ENCODE measurements around the gene FNDC8. TPM values are rescaled to one million over a fixed set of nuclear protein-coding genes. Genes with fewer than 3 reads are reported as not detected.
"Not testable (repeated sequence)": the region's sequence is repeated elsewhere in the genome, so short reads cannot be mapped to it uniquely, and the experiment has no call there.

The FNDC8 gene
- total RNA-seq, 2 donors from 2014 or later: not detected

GRCh38 chr17:35148144-35148543 lies 26.7 kb downstream of the FNDC8 start:
- no peaks in the 10 kb centered on the region for H3K27me3 ChIP-seq
- no peak for TF ChIP-seq POLR2A (IDR thresholded peaks at IDR 0.05)
- no peaks in the 10 kb centered on the region for H3K4me1 ChIP-seq
- no peak overlapping the region for H3K4me3 ChIP-seq
- WGBS, 2 donors: 47% methylated on average over 9 of the region's 9 CpGs; no CpG with 5 or more reads in 1 of the 2 donors
- no peak overlapping the region for H3K27ac ChIP-seq
- no peak for ATAC-seq
- H3K36me3 ChIP-seq (replicated peaks in 1 of 2; ENCODE audit: insufficient read depth in 1 of 2, low read depth in 2 of 2): no peaks in the 10 kb centered on the region
- intact Hi-C loops (cut with DNase I): no loop called here
- DNase-seq: no peak
- no peaks in the 10 kb centered on the region for H3K9me3 ChIP-seq

GRCh38 chr17:35149941-35150340 lies 28.5 kb downstream of the FNDC8 start:
- no peaks in the 10 kb centered on the region for H3K9me3 ChIP-seq
- no peak overlapping the region for H3K27ac ChIP-seq
- DNase-seq (no peak), ATAC-seq (no peak)
- no peak overlapping the region for H3K4me3 ChIP-seq
- TF ChIP-seq, protein P1, sequence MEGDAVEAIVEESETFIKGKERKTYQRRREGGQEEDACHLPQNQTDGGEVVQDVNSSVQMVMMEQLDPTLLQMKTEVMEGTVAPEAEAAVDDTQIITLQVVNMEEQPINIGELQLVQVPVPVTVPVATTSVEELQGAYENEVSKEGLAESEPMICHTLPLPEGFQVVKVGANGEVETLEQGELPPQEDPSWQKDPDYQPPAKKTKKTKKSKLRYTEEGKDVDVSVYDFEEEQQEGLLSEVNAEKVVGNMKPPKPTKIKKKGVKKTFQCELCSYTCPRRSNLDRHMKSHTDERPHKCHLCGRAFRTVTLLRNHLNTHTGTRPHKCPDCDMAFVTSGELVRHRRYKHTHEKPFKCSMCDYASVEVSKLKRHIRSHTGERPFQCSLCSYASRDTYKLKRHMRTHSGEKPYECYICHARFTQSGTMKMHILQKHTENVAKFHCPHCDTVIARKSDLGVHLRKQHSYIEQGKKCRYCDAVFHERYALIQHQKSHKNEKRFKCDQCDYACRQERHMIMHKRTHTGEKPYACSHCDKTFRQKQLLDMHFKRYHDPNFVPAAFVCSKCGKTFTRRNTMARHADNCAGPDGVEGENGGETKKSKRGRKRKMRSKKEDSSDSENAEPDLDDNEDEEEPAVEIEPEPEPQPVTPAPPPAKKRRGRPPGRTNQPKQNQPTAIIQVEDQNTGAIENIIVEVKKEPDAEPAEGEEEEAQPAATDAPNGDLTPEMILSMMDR (IDR thresholded peaks at IDR 0.05): no peak
- no peak for TF ChIP-seq POLR2A (IDR thresholded peaks at IDR 0.05)
- H3K27me3 ChIP-seq: no peaks in the 10 kb centered on the region
- H3K36me3 ChIP-seq (replicated peaks in 1 of 2; ENCODE audit: insufficient read depth in 1 of 2, low read depth in 2 of 2): no peaks in the 10 kb centered on the region
- intact Hi-C loops (cut with DNase I): no loop called here
- no peaks in the 10 kb centered on the region for H3K4me1 ChIP-seq
- 75 to 77% methylated on average over 11 of the region's 11 CpGs for WGBS, 2 donors

GRCh38 chr17:35151080-35151479 lies 29.7 kb downstream of the FNDC8 start:
- WGBS, 2 donors: 75 to 88% methylated on average over 28 to 29 of the region's 29 CpGs
- ATAC-seq; H3K27ac ChIP-seq; H3K9me3 ChIP-seq; H3K27me3 ChIP-seq; H3K36me3 ChIP-seq (replicated peaks in 1 of 2; ENCODE audit: insufficient read depth in 1 of 2, low read depth in 2 of 2); H3K4me3 ChIP-seq; H3K4me1 ChIP-seq; intact Hi-C loops (cut with DNase I); DNase-seq: not testable (repeated sequence)

DNA sequence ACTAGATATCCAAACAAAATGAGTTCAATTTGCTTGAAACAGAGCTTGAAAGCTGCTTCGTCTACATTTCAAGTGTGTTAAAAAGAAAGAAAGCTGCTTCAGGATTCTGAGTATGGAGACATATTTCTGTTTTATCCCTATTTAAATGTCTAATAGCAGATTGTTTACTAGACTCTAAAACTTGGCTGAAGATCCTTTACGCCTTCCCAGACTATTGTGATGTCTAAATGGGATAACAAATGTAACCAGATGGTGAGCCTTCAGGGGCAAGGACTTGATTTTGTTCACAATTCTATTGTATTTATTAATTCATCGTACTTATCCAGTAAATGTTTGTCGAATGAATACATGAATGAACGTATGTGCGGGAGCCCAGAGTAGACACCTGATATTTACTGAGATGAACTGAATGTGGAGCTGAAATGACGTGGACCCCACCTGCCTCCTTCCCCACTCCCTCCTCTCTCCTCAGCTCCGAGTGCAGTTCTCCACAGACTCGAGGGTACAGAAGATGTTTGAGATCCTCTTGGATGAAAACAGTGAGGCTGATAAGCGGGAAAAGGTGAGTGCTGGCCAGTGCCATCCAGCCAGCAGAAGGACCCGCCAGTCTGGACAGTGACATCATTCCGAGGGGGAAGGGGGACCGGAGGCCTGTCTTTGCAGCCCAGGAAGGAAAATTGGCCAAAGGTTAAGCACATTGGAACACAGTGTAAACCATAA lies 31.2 kb downstream of the FNDC8 start:
- TF ChIP-seq POLR2A (IDR thresholded peaks at IDR 0.05): no peak
- TF ChIP-seq, protein P1 (IDR thresholded peaks at IDR 0.05): no peak
- intact Hi-C loops (cut with DNase I): no loop called here
- H3K9me3 ChIP-seq: no peaks in the 10 kb centered on the region
- no peaks in the 10 kb centered on the region for H3K27me3 ChIP-seq
- no peak overlapping the region for H3K27ac ChIP-seq
- 55% methylated on average over 13 of the region's 13 CpGs for WGBS, 2 donors
- no peak for DNase-seq
- no peaks in the 10 kb centered on the region for H3K36me3 ChIP-seq (replicated peaks in 1 of 2; ENCODE audit: insufficient read depth in 1 of 2, low read depth in 2 of 2)
- ATAC-seq: no peak
- no peaks in the 10 kb centered on the region for H3K4me1 ChIP-seq
- no peak overlapping the region for H3K4me3 ChIP-seq

GRCh38 chr17:35154196-35155165 lies 33.1 kb downstream of the FNDC8 start:
- 81 to 83% methylated on average over 13 of the region's 13 CpGs for WGBS, 2 donors
- TF ChIP-seq POLR2A (IDR thresholded peaks at IDR 0.05): no peak
- TF ChIP-seq, protein P1 (IDR thresholded peaks at IDR 0.05): no peak
- intact Hi-C loops (cut with DNase I): no loop called here
- Histone ChIP-seq H3K36me3 (replicated peaks in 1 of 2; ENCODE audit: insufficient read depth in 1 of 2, low read depth in 2 of 2) (no peaks in the 10 kb centered on the region), H3K27me3 (no peaks in the 10 kb centered on the region), H3K9me3 (no peaks in the 10 kb centered on the region), H3K27ac (no peak overlapping the region), H3K4me3 (no peak overlapping the region), H3K4me1 (no peaks in the 10 kb centered on the region)
- no peak for DNase-seq
- no peak for ATAC-seq
